HEK293T (cell line): ENCODE results near the gene SLC34A1.

ENCODE experiments used
- CTCF ChIA-PET: fragments of 350-600 bp; formaldehyde crosslinking; extraction: SDS; loops from one replicate; lab custom pipeline; 2021; ENCODE audit warnings: antibody characterized with exemption, inconsistent platforms; lab: Yijun Ruan, JAX
- POLR2A ChIA-PET: fragments of 350-600 bp; formaldehyde crosslinking; extraction: SDS; loops from one replicate; lab custom pipeline; 2020; ENCODE audit warnings: antibody characterized with exemption, inconsistent platforms; lab: Yijun Ruan, JAX
- DNase-seq: peaks from one replicate; pipeline ENCODE4 v3.0.0; 2012; ENCODE audit warnings: mixed read lengths; ENCODE audit errors: extremely low spot score
- ARNT ChIP-seq: fragments of 450-650 bp; IDR thresholded peaks from 2 replicates; pipeline ENCODE4 v1.6.1; 2017; ENCODE audit warnings: mild to moderate bottlenecking
- BHLHE40 ChIP-seq: fragments of 450-650 bp; IDR thresholded peaks from 2 replicates; pipeline ENCODE4 v1.6.1; 2016; ENCODE audit warnings: mild to moderate bottlenecking, moderate library complexity, borderline replicate concordance
- CTBP1 ChIP-seq: fragments of 450-650 bp; IDR thresholded peaks from 2 replicates; pipeline ENCODE4 v1.6.1; 2016; ENCODE audit warnings: borderline replicate concordance
- ELF4 ChIP-seq: fragments of 450-650 bp; IDR thresholded peaks from 2 replicates; pipeline ENCODE4 v1.6.1; 2017; ENCODE audit warnings: antibody characterized with exemption
- FOXA1 ChIP-seq: fragments of 450-650 bp; IDR thresholded peaks from 2 replicates; pipeline ENCODE4 v1.6.1; 2016; ENCODE audit warnings: mild to moderate bottlenecking
- FOXK2 ChIP-seq: fragments of 450-650 bp; IDR thresholded peaks from 2 replicates; pipeline ENCODE4 v1.6.1; 2016; ENCODE audit warnings: mild to moderate bottlenecking
- FOXM1 ChIP-seq: fragments of 450-650 bp; IDR thresholded peaks from 2 replicates; pipeline ENCODE4 v1.6.1; 2017; ENCODE audit warnings: mild to moderate bottlenecking, borderline replicate concordance
- HDGF ChIP-seq: fragments of 450-650 bp; IDR thresholded peaks from 2 replicates; pipeline ENCODE4 v1.6.1; 2017; ENCODE audit warnings: antibody characterized with exemption, borderline replicate concordance
- L3MBTL2 ChIP-seq: fragments of 450-650 bp; conservative IDR thresholded peaks from 2 replicates; pipeline ENCODE4 v1.6.1; 2016; ENCODE audit warnings: mild to moderate bottlenecking
- LEF1 ChIP-seq: fragments of 450-650 bp; IDR thresholded peaks from 2 replicates; pipeline ENCODE4 v1.6.1; 2017; ENCODE audit warnings: mild to moderate bottlenecking, borderline replicate concordance
- NFRKB ChIP-seq: fragments of 450-650 bp; IDR thresholded peaks from 2 replicates; pipeline ENCODE4 v1.6.1; 2016; ENCODE audit warnings: mild to moderate bottlenecking, moderate library complexity
- SP1 ChIP-seq: fragments of 450-650 bp; IDR thresholded peaks from 2 replicates; pipeline ENCODE4 v1.6.1; 2017
- SUZ12 ChIP-seq: fragments of 450-650 bp; IDR thresholded peaks from 2 replicates; pipeline ENCODE4 v1.6.1; 2016; ENCODE audit warnings: mild to moderate bottlenecking
- TARDBP ChIP-seq: fragments of 450-650 bp; IDR thresholded peaks from 2 replicates; pipeline ENCODE4 v1.6.1; 2016
- ZNF384 ChIP-seq: fragments of 450-650 bp; IDR thresholded peaks from 2 replicates; pipeline ENCODE4 v1.6.1; 2016
- TF ChIP-seq, protein P1 (sequence below): fragments of 450-650 bp; IDR thresholded peaks from 2 replicates; pipeline ENCODE4 v1.6.1; 2016

SLC34A1 gene

DNA sequence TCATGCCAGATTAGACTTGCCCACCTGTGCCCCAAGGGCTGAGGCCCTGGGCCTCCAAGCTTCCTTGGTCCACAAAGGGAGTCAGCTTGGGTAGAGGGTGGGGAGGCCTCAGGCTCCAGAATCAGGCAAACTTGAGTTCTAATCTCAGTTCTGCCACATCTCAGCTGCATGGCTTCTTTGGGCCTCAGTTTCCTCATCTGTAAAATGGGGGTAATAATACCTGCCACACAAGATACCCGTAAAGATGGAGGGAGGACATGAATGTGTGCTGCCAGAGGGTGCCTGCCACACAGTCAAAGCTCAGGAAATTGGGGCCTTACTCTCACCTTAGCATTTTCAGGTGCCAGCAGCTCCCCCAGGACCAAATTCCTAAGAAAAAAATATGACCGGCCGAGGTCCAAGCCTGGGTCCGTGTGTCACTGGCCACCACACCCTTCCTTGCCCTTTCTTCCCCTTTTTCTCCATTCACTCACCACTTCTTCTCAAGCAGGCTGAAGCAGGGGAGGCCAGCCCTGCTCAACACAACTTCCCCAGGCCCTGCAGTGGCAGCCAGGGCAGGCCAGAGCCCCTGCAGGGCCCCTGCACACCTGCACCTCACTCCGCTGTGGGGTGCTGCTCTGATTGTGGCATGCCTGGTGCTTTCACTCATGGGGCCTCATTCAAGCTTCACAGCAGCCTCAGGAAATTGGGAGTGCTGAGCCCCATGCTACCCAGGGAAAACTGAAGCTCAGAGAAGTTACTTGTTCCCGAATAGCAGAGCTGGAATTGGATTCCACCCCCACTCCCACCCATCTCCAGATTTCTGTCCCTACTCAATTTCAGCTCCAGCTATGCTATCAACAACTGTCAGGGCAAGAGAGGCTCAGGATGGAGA lies 22.6 kb upstream of the SLC34A1 start:
- no peak for TF ChIP-seq FOXA1
- no peak for TF ChIP-seq SP1
- TF ChIP-seq ZNF384 = no peak
- TF ChIP-seq CTBP1 = no peak
- TF ChIP-seq FOXM1 = no peak
- no peak for TF ChIP-seq TARDBP
- TF ChIP-seq SUZ12 = no peak
- TF ChIP-seq, protein P1, sequence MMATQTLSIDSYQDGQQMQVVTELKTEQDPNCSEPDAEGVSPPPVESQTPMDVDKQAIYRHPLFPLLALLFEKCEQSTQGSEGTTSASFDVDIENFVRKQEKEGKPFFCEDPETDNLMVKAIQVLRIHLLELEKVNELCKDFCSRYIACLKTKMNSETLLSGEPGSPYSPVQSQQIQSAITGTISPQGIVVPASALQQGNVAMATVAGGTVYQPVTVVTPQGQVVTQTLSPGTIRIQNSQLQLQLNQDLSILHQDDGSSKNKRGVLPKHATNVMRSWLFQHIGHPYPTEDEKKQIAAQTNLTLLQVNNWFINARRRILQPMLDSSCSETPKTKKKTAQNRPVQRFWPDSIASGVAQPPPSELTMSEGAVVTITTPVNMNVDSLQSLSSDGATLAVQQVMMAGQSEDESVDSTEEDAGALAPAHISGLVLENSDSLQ = no peak
- no peak for TF ChIP-seq HDGF
- no peak for TF ChIP-seq L3MBTL2
- no peak for TF ChIP-seq ARNT
- no peak for TF ChIP-seq BHLHE40
- no peak for TF ChIP-seq ELF4
- TF ChIP-seq FOXK2 = no peak
- TF ChIP-seq NFRKB = no peak
- no peak for TF ChIP-seq LEF1
- no peak for DNase-seq
- POLR2A ChIA-PET = interaction anchor here (3.5 kb wide), 1 partner anchor 10 kb away, joined by 42 read pairs; the partner anchor contains the start of gene LMAN2
- CTCF ChIA-PET = interaction anchor here (0.7 kb wide), 2 partner anchors 9 to 66 kb away, joined by 3 to 5 read pairs; no protein-coding TSS in a partner anchor

DNA sequence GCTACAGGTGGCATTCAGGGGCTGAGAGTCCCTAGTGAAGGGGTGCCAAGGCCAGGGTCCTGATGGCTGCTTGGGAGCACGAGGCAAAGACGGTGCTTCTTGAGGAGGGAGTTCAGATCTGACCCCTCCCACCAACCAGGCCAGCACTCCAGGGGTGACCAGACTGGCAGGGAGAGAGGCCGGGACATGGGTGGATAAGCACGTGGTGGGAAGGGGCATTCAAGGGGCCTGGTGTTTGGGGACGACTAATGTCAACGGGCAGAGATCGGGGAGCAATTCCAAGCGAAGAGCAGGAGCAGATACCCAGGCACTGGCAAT lies 22.0 kb upstream of the SLC34A1 start:
- no peak for DNase-seq
- POLR2A ChIA-PET = interaction anchor here (3.5 kb wide), 1 partner anchor 11 kb away, joined by 42 read pairs; the partner anchor contains the start of gene LMAN2
- TF ChIP-seq L3MBTL2 (no peak), BHLHE40 (no peak), NFRKB (no peak), FOXM1 (no peak), TARDBP (no peak), SUZ12 (no peak), SP1 (no peak), ELF4 (no peak), FOXA1 (no peak)
- TF ChIP-seq, protein P1 = no peak
- CTCF ChIA-PET = interaction anchor here (0.7 kb wide), 2 partner anchors 8 to 65 kb away, joined by 3 to 5 read pairs; no protein-coding TSS in a partner anchor

DNA sequence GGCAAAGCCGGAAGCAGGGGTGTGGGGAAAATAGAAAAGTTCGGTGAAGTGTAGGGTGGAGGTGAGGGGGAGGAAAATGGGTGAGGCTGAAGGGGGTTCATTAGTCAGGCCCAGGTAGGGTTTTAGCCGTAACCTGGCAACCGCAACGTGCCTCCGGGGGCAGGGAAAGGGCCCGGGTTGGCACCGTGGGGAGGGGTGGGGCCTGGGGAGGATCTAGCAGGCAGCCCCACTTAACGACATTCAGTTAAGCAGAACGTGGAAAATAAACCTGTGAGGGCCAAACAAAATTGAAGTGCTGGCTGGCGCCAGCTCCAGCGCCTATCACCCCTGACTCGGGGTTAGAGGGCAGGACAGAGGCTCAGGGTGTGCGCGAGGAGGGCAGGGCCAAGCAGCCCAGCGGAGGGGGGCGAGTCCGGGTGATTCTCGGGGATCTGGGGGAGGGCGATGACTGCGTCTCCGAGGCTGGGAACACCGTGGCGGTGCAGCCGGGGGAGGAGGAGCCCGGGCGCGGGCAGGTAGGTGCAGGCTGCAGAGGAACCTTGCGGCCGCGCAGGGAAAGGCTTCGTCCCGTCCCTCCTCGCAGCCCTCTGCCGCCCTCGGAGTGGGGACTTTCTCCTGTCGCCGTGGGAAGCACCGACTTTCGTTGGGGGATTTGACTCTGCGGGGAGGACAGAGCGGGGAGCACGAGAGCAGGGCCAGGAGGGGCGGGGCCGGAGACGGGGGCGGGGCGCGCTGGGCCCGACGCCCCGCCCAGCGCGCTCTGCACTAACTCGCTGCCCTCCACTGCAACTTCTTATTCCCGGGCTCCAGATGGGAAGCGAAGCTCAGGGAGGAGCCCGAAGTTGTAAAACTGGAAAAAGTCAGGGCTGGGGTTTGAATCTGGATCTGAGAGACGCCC lies 21.4 kb upstream of the SLC34A1 start:
- DNase-seq = peak; percentile 86
- no peak for TF ChIP-seq TARDBP
- TF ChIP-seq NFRKB = no peak
- no peak for TF ChIP-seq BHLHE40
- no peak for TF ChIP-seq HDGF
- no peak for TF ChIP-seq FOXK2
- TF ChIP-seq FOXM1 = no peak
- TF ChIP-seq ZNF384 = no peak
- no peak for TF ChIP-seq ELF4
- TF ChIP-seq, protein P1 = no peak
- no peak for TF ChIP-seq CTBP1
- no peak for TF ChIP-seq ARNT
- TF ChIP-seq L3MBTL2 = no peak; the same call in 1 of the 2 replicates
- ChIA-PET CTCF (interaction anchor here (0.7 kb wide), 2 partner anchors 8 to 64 kb away, joined by 3 to 5 read pairs; no protein-coding TSS in a partner anchor), POLR2A (interaction anchor here (2.2 to 3.5 kb wide), 2 partner anchors 11 kb away, joined by 14 to 42 read pairs; partner anchors contain the start of gene LMAN2)

DNA sequence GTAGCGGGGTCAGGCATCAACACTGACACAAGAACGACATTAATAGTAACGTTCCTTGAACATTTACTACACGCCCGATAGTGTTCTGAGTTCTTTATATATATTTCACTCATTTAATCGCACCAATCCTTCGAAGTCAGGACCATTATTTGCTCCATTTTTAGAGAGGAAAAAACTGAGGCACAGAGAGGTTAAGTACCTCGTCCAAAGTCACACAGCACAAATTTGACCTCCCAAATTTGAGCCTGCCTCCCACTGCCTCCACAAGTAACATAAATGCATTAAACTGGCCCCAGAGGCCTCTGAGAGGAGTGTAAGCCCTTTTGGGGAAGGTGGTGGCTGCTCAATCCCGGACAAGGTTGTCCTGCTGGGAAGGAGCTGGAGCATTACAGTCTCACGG lies 20.7 kb upstream of the SLC34A1 start:
- no peak for TF ChIP-seq FOXK2
- peak; percentile 38; the same call in 1 of the 2 replicates for TF ChIP-seq FOXM1
- CTCF ChIA-PET = no interaction called here
- POLR2A ChIA-PET = interaction anchor here (2.2 kb wide), 1 partner anchor 12 kb away, joined by 14 read pairs; the partner anchor contains the start of gene LMAN2
- DNase-seq = no peak

DNA sequence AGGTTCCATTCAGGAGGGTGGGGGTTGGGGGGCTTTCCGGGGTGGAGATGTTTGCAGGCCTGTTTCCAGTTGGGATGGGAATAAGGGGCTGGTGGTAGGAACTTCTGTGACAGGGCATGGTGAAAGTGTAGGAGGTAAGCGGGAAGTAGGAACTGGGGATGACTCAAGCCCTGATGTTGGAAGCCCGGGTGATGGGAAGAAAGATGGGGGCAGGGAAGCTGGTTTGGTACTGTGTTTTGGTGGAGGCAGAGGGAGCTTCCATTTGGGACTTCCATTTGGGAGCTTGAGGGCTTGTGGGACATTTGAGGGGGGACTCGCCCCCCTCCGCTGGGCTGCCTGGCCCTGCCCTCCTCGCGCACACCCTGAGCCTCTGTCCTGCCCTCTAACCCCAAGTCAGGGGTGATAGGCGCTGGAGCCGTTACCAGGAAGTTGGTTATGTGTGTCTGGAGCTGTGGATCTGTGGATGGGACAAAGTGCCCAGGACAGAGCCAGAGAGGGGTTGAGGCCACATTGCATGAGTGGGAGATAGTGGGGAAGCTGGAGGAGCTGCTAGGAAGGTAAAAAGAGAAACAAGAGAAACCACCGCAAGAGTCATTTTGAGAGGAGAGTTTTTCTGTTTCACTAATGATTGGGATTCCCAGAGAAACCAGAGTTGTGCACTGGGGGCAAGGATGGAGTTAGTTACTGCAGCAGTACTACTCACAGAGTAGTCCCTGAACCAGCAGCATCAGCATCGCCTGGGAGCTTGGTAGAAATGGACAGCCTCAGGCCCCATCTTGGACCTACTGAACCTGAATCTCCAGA lies 19.9 kb upstream of the SLC34A1 start:
- DNase-seq = no peak
- ChIA-PET CTCF (interaction anchor here (1.1 kb wide), 1 partner anchor 26 kb away, joined by 3 read pairs; no protein-coding TSS in a partner anchor), POLR2A (interaction anchor here (2.2 kb wide), 1 partner anchor 13 kb away, joined by 14 read pairs; the partner anchor contains the start of gene LMAN2)
- TF ChIP-seq HDGF (no peak), L3MBTL2 (no peak), ARNT (no peak), ELF4 (no peak), LEF1 (no peak), TARDBP (no peak), SUZ12 (no peak), ZNF384 (no peak), FOXK2 (no peak), SP1 (no peak), FOXA1 (no peak), CTBP1 (no peak), BHLHE40 (no peak), NFRKB (no peak)
- TF ChIP-seq, protein P1 = no peak
